ENCODE results near the gene ZBTB34.

The ZBTB34 gene

DNA sequence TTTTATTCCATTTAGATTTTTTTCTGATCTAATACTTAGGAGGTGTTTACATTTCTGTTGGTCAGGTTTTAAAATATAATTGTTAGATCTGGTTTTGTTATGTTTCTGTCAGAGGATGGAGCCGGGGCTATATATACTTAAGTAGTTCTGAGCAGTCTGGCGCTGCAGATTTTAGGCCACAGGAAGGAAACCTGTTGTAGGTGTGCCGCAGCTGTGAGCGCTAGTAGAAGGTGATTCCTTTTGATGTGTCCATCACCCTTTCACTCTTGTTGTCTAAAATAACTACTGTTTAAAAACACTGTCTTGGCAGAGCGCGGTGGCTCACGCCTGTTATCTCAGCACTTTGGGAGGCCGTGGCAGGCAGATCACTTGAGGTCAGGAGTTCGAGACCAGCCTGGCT is 17.0 kb downstream of the ZBTB34 start:
- no peak for DNase-seq

DNA sequence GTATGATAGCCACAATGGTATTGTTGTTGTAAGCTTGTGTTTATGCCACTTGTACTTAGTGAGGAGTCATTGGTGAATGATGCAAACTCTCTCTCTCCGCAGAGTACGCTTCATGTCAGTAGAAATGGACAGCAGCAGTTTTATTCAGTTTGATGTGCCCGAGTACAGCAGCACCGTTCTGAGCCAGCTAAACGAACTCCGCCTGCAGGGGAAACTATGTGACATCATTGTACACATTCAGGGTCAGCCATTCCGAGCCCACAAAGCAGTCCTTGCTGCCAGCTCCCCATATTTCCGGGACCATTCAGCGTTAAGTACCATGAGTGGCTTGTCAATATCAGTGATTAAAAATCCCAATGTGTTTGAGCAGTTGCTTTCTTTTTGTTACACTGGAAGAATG is 18.8 kb downstream of the ZBTB34 start:
- DNase-seq, result no peak

DNA sequence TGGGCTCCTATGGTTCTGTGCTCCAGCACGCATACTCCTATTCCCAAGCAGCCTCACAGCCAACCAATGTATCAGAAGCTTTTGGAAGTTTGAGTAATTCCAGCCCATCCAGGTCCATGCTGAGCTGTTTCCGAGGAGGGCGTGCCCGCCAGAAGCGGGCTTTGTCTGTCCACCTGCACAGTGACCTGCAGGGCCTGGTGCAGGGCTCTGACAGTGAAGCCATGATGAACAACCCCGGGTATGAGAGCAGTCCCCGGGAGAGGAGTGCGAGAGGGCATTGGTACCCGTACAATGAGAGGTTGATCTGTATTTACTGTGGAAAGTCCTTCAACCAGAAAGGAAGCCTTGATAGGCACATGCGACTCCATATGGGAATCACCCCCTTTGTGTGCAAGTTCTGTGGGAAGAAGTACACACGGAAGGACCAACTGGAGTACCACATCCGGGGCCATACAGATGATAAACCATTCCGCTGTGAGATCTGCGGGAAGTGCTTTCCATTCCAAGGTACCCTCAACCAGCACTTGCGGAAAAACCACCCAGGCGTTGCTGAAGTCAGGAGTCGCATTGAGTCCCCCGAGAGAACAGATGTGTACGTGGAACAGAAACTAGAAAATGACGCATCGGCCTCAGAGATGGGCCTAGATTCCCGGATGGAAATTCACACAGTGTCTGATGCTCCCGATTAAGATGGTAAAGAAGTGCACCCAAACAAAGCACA is 19.9 kb downstream of the ZBTB34 start:
- DNase-seq, result no peak

DNA sequence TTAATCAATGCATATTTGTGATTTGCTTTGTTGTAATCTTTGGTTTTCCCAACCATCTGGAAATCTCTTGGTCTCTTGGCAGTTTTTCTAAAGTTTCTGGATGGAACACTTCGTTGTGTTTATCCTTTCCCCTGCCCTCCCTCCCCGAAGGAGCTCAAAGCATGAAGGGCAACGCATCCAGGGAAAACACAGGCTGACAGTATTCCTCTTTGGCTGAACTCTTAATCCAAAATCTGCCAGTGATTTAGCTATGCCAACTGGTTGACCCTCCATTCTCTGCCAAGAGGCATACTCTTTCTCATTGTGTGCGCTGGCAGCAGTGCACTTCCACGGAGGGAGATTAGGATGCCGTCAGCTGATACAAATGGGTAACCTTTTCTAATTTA is 20.5 kb downstream of the ZBTB34 start:
- no peak for DNase-seq

DNA sequence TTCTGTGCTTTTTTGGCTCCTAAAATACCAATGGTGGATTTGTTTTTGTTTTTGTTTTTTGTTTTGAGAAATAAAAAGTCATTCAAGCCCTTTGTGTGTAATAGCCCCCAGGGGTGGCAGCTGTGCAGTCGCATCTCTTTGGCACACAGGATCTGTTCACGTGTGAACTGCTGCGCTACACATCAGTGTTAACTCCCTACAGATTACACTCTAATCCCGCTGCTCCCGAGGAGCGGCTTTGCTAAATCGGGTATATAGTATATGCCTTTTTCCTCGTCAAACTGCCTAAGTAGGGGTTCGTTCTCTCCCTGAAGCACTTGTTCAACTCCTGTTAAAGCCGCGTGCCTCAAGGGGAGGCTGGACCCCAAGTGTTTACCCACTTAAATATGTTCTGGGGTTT is 22.3 kb downstream of the ZBTB34 start:
- no peak for DNase-seq

DNA sequence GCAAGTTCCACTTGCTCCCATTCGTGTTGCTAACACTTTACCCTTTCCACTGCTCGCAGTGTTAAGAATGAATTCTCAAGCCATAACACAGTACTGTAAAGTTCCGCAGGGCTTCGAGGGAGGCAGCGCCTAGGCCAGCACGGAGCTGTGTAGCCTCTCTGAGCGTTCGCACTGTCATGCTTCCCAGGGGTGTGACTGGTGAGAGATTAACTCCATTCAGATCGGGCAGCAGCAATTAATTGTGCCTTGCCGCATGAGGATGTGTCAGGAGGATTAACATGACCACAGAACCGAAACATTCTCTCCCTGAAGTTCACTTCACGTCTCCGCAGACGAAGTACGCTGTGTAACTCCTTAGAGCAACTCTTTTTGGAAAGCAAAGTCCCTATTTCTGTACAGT is 23.2 kb downstream of the ZBTB34 start:
- no peak for DNase-seq

DNA sequence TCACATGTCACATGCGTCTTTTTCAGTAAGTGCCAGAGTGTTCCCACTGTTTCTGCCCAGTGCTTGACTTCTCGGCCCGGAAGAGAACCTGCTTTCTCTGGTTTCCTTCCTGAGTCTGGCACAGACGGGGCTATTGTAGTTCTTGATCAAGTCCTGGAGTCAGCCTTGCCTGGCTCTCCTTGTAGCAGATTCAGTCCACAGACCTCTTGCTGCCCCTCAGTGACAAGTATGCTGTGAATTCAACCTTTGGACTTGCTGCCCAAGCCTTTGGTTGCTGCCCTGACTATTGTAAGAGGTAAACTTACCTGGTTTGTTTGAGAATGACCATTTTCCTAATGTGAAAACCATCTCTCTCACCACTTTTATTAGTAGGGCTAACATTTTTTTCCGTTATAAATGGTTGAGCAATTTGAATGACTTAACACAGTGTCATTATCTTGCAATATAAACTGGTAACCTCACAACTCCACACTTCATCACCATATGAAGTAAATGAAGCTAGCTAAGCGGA is 24.7 kb downstream of the ZBTB34 start:
- DNase-seq, result no peak

DNA sequence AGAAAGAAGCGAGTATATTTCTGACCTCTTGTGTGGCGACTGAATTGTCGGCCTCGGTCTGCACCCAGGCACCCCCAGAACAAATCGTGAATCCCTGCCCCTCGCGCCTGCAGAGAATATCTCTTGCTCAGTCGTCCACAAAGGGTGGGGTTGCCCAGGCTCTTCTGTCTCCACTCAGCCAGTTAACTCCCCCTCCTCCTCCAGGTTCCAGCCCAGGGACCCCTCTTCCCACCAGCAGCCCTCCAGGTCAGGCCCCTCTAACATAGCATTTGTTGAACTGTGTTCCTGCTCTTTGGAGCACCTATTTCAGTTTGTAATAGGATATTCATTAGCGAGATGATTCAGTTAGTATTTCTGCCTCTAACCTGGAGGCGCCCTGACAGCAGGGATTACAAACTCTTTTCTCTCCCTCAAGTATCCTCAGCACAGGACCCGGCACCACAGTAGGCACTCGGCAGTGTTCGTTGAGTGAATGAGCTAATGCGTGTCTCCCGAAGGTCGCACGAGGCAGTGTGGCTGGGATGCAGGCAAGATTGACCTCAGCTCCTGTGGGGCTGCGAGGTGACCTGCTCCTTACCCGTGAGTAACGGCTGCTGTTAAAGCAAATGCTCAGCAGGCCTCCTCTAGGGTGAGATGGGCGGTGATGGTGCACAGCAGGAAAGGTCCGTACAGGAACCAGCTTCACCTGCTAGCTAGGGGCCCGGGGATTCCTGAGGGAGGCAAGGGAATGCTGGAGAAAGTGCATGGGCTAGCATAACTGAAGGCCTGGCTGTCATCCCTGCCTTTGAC is 25.8 kb downstream of the ZBTB34 start:
- DNase-seq, result no peak

DNA sequence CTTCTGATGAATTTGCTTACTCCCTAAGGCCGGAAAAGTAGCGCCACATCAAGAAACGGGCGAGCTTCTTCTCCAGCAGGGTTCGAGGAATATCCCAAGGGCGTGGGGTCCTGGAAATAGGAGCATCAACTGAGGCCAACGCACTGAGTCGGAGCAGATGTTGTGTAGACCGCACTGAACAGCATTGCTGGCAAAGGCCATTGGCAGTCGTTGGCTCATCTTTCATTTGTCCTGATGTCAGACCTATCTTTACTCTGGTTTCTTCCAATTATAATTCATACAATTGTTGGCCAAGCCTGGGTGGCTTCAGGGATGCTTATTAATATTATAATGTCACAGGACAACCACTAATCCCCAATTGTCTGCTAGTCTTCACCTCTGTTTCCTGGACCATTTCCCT is 26.5 kb downstream of the ZBTB34 start:
- DNase-seq, result no peak

DNA sequence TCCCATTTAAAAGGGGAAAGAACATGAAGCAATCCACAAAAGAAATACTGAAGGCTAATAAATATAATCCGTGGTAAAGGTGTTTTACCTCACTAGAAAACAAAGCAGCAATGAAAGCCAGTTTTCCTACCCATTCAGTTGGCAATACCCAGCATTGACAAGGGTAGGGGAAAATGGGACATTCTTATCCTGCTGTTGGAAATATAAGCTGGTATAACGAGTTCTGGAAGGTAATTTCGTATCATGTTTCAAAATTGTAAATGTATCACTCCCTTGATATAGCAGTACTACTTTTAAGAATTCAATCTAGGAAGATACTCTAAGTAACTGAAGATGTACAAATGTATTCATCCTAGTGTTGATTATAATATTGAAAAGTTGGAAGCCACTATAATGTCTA is 31.2 kb downstream of the ZBTB34 start:
- no peak for DNase-seq

DNA sequence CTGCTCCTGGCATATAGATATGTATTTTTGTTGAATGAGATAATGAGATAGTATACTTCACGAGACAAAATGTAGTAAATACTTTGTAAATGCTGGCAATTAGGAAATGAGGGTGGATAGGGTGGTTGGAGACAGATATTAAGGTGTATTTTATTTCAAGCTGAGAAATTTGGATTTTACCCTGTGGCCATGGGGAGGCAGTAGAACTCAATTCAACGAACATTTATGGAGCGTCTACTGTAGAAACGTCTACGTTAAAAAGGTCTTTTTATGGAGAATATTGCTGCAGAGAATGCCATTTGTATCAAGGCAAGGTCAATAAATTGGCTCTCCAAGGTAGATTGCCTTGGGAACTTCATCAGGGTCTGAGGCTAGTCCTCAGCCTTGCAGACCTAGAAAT is 32.6 kb downstream of the ZBTB34 start:
- no peak for DNase-seq

DNA sequence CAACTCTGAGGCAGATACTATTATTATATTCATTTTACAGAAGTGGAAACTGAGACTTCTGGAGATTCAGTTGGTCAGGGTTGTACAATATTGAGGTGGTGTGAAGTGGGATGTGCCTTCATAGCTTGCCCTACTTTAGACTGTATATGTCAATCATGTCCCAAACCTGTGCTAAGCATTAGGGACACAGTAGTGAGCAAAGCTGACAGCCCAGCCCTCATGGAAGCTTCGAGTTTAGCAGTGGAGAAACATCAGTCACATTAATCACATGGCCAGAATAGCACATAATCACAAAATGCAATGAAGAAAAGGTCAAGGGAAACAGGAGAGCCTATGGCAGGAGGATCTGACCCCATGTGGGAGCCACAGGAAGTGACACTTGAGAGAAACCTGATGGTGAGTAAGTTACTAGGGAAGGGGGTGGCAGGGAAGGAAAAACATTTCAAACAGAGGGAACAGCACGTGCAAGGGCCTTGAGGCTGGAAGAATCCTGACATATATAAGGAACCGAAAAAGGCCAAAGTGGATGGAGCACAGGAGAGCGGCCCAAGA is 33.7 kb downstream of the ZBTB34 start:
- DNase-seq, result no peak

DNA sequence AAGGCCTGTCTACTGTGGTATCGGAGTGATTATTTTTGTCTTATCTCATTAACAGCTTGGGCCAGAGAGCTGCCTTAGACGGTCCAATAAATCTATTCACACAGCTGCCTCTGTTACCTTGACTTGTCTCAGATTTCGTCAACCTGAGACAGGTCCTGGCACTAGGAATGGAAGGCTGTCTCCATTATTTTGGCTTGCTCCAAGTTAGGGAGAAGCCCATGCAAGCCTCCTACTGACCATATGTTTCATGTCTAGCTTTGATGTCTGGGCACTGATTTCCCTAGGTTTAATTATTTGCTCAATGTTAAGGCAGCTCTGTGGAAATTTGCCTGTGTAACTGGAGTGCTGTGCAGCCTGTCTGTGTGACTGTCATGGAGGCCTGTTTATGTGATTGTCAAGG is 41.8 kb downstream of the ZBTB34 start:
- DNase-seq, result no peak

DNA sequence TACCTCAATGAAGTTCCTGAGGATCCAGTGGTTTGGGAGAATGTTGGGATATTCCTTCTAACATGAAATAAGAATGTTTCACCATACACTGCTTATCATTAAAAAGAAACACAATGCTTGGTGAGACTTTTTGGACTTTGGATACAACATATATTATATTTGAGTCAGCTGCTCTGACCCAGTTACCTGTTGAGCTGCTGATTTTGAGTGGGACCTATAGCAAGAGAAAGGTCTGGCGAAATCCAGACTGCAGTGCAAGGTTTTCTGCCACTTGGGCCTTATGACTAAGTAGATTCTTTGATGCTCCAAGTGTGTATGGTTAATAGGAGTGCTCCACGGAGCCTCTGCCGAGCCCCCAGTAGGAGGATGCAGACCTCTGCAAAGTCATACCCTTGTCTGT is 44.1 kb downstream of the ZBTB34 start:
- no peak for DNase-seq

DNA sequence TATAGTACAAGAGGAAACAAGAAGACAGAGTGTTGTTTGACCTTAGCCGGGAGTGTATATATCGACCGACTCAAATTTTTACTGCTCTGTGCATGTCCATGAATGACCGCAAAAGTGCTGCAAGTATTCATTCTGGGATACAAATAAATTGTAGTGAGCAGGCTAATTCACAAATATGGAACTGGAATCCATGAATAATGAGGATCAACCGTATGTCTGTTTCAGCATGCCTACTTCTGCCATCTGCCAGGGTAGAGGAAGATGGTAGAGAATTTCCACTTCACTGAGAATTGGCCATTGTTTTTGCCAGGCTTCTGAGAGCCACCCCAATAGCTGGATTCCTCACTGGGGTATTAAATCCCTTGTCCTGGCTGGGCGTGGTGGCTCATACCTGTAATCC is 45.7 kb downstream of the ZBTB34 start:
- DNase-seq, result no peak

DNA sequence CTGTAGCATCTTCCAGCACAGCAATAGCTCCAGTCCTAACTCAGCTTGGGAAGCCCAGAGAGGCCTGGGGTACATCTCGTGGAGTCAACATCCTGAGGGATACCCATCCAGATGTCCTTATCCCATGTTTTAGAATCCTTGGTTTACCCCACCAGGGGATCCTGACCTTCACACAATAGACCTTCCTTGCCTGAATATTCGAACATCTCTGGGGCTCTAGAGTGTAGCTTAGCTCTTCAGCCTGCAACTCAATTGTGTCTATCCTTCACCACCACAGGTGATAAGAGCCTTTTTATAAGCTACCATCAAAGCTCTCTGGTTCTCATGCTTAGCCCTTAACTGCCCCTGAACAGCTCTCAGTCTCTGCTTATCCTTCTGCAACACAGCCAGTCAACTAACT is 46.6 kb downstream of the ZBTB34 start:
- no peak for DNase-seq

DNA sequence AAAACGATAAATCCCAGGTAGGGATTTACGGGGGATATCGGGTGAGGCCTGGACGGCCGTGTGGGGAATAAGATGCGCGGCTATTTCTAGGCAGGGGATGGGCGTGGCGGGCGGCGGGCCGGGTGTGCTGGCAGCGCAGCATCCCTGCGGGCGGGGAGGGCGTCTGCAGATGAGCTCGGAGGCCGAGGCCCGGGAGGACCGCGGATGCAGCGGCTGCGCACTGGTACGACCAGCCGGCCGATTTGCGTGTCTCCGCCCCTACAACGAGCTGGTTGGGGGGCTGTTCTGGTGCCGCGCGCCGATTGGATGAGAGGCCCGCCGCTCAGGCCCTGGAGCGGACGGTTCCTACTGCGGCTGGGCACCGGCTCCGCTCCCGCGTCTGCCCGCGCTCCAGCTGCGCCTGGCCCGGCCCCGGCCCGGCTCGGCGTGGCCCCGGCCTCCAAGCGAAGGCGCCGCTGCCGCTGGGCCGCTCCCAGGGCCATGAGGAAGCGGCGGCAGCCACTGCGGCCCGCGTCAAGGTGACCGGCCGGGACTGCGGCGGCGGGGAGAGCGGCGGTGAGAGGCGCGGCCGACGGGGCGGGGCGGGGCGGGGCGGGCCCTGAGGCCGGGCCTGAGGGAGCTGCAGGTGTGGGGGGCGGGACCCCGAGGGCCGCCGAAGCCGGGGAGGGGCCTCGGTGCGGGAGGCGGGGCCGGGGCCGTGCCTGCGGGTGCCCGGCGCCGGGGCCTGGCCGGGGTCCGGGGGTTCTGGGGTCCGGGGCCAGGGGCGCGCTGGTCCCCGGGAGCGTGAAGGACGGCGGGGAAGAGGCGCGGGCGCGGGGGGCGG is 54.2 kb downstream of the ZBTB34 start, which contains the start of gene RALGPS1:
Gene RALGPS1, plus strand, starts transcription at position 325 of the 823 bp plus-strand sequence. CDS start 47,508 bp downstream, outside the sequence.
- peak; percentile 61 to 78 (median 71) for DNase-seq

DNA sequence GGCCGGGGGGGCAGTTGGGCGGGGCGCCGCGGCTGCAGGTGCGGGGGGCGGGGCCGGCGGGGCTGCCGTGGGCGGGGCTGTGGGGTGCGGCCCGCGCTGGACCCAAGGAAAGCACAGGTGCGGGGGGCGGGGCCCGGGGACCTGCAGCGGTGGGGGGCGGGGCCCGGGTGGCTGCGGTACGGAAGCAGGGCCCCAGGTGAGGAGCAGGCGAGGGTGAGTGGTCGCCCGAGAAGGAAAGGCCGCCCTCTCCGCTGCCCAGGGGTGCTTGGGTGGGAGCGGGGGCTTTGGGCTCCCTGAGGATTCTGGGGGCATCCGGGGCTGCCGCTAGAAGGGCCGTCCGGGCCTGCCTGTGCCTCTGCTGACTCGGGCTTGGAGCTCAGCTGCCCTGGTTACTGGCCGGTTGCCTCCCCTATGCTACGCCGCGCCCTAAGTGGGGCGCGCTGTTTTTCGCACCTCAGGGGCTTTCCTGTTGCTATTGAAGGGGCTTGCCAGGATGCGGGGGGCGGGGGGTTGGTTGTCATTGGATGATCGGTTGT is 54.9 kb downstream of the ZBTB34 start:
- DNase-seq, result peak in 1 of 4 experiments; percentile 39

DNA sequence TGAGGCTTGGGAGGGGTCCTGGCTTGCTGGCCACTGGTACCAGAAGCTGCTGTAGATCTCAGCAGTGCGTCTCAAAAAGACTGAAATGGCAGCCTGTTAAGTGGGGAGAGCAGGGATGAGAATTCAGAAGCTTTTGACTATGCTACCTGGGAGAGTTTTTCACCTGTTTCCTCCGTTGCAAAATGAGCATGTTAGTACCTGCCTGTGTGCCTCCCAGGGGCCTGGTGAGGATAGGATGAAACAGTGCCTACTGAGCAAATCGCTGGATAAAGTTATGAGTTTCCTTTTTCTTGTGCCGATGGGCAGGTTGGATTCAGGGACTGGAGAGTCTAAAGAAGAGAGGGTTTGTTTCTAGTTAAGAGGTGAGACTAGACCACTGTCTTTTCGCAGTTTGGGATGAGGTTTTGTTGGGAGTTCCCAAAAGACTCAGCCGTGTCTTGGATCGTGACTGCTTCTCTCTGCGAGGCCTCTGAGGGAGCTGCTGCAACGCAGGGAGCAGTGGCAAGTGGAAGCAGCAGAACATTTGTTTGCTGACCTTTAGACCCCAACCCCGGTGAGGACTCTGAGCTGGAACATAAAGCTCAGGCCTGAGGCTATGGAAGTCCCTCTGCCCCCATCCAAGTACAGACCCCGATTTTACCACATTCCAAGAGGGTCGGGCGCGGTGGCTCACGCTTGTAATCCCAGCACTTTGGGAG is 55.6 kb downstream of the ZBTB34 start:
- no peak for DNase-seq

DNA sequence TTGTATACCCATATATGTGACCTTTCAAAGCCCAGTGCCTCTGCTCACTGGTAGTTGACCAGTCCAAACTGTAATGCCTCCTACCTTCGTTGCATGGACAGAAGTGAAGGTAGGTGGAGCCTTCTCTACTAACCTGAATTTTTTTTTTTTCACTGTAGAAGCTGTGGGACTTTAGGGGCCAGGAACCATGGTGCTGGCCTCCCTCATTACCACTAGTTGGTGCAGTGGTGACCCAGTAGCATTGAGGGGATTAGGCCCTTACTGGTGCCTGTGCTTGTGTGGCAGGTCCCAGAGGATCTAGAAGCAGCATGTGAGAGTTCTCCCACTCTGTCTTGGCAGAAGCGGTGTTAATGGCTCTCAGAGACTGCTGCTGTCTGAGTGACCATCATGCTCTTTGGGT is 56.5 kb downstream of the ZBTB34 start:
- DNase-seq, result no peak

DNA sequence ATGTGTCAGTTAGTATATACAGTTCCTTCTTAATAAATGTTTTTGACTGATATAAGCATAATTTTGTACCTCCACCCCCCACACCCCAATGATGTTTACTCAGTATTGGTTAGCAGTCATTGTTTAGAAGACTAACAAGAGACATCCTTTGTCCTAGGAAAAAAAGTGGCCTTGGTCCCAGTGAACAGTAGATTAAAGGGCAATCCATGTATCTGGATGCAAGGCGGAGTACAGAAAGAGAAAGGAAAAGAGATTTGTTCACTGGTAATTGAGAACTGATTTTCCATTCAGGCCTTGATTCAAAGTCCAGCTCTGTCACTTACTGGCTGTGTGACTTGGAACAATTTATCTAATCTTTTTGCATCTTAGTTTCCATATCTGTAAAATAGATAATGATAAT is 58.8 kb downstream of the ZBTB34 start:
- no peak for DNase-seq

DNA sequence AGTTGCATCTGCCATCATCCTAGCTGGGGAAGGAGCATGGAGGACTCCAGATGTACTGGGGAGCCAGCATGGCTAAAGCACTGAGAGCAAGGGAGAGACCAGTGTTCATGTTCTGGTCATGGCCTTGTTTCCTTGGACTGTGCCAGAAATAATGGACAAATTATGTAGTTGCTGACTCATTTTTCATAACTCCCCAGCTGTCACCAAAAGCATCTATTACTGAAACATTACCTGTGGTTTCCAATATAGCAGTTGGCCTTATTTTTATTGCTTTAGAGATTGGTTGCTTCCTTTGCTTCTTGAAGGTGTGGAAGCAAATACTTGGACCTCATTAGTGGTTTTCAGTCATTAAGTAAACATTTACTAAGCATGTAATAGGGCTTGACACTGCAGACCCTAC is 65.4 kb downstream of the ZBTB34 start:
- no peak for DNase-seq
